Activated gamma-delta T cell treated with anti-CD3 and anti-CD28 coated beads, Interleukin-2, amount 50 U/mL, for 16 hours (primary cell): ENCODE data around the gene CREB3L1.

Source experiments
- DNase-seq: peaks from one replicate; pipeline ENCODE4 v3.0.0-alpha.2; 2020; ENCODE audit warnings: low read depth

The CREB3L1 gene

DNA sequence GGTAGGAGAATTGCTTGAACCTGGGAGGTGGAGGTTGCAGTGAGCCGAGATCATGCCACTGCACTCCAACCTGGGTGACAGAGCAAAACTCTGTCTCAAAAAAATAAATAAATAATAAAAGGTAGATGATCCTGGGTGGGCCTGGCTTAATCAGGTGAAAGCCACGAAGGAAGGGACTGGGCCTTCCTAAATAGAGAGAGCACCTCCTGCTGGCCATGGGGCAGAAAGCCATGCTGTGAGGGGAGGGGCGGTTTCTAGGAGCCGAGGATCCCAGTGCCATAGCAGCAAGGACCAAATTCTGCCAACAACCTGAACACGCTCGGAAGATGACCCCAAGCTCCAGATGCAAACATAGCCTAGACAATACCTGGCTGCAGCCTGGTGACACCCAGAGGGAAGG lies 45.3 kb downstream of the CREB3L1 start:
- DNase-seq: no peak

DNA sequence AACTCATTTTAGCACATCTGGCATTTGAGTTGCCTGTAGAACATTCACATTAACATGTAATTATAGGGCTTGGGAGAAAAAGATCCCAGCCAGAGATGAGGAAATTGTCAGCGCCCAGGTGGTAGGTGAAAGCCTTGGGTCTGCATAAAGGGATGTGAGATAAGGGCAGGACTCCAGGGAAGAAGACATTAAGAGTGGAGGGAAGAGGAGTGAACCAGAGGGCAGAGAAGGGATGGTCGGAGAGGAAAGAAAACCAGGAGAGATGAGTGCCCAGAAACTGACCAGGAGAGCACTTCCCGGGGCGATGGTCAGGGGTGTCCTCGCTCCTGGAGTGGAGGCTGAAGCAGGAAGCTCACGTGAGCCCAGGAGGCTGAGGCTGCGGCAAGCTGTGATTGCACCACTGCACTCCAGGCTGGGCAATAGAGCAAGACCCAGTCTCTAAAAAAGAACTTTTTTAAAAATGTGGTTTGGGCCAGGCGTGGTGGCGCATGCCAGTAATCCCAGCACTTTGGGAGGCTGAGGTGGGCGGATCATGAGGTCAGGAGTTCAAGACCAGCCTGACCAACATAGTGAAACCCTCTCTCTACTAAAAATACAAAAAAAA lies 49.5 kb downstream of the CREB3L1 start:
- no peak for DNase-seq

- no peak for DNase-seq
Measured at GRCh38 chr11:46327829-46328228, 50.4 kb downstream of the CREB3L1 start.

DNA sequence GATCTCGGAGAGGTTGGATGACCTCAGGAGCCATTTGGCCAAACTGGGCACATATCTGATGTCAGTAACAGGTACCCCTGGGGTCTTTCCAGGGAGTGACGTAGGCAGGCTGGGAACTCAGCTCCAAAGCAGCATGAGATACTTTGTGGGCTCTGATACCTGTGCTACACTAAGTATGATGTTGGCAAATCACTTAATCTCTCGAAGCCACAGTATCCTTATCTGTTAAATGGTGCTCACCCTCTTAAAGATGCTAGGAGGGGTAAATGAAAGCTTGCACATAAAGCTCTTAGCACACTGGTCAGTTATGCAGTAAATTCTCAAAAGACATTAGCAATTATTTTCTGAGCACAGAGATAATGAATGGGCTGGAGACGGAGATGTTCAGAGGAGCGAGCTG lies 52.7 kb downstream of the CREB3L1 start:
- DNase-seq: no peak

DNA sequence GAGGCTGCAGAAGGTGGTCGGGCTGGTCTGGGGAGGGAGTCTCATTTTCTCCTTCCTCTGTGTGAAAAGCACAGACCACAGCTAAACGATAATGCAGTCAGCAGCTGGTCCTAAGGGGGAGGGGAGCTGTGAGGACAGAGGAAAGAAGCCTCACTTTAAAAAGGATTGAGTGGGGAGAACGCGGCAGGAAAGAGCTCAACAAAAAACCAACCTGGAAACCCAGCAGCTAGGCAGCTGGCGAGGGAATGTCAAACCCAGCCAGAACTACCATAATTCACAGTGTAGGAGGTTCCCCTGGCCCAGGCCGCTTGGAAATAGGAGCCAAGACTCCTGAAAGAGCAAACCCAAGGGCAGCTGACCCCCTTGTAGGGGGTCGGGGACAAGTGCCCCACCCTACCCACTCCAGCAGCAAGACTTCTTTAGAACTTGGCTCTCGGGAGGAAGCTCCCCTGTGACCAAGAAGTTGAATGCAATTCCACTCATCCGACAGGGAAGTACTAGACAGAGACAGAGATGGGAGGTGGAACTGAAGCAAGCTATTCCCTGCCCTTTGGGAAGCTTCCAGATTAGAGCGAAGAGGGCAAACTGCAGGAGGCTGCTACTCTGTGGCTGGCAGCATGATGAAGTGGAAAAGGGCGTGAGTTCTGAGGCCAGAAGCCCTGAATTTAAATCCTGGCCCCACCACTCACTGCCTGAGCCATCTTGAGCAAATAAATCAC lies 53.3 kb downstream of the CREB3L1 start:
- no peak for DNase-seq

- DNase-seq: no peak
Measured at GRCh38 chr11:46331282-46331984, 54.0 kb downstream of the CREB3L1 start.

DNA sequence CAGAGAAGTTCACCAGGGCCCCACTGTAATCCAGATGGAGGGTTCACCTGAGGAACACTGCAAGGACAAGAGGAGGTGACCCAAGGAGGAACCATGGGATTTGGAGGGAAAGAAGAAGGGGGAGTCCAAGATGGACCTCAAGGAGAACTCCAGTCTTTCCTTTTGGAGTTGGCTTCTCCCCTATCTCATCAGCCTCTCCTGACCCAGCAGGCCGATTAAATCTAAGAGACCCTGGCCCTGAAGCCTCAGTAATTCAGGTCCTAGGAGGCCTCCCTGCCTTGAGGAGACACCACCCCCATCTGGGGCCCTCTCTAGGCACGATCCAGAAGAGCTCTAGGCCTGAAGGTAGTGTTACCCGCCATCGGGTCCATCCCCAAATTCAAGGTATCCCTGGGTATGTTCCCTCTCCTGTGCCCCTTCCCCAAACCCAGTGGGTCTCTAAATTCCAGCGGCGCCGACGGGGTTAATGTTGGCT lies 54.7 kb downstream of the CREB3L1 start:
- DNase-seq: no peak

GRCh38 chr11:46332568-46333393 lies 55.3 kb downstream of the CREB3L1 start:
- no peak for DNase-seq

- no peak for DNase-seq
Measured at GRCh38 chr11:46333394-46333947, 56.0 kb downstream of the CREB3L1 start.

- no peak for DNase-seq
Measured at GRCh38 chr11:46334211-46334610, 56.7 kb downstream of the CREB3L1 start.

GRCh38 chr11:46335271-46335670 lies 57.8 kb downstream of the CREB3L1 start:
- DNase-seq: no peak

- DNase-seq: no peak
Measured at GRCh38 chr11:46335890-46336562, 58.6 kb downstream of the CREB3L1 start.

- no peak for DNase-seq
Measured at GRCh38 chr11:46336563-46337180, 59.2 kb downstream of the CREB3L1 start.

- DNase-seq: no peak
Measured at GRCh38 chr11:46337626-46338345, 60.3 kb downstream of the CREB3L1 start.

- no peak for DNase-seq
Measured at GRCh38 chr11:46338636-46338987, 61.1 kb downstream of the CREB3L1 start.

GRCh38 chr11:46338988-46339666 lies 61.7 kb downstream of the CREB3L1 start:
- DNase-seq: no peak

DNA sequence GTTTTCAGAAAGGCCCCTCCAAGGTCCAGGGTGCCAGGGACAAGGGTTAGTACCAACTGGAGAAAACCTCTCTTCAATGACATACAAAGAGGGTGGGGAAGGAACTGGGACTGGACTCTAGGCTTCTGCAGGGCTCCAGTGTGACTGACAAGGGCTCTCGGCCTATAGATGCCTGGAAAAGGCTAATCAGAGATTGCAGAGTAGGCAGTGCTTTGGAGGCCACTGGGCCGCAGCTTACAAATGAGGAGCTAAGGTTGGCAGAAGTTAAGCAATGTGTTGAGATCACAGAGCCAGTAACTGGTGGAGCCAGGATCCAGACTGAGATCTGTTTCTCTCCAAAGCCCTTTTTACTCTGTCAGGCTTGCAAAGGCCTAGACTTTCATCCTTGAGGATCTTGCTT lies 62.4 kb downstream of the CREB3L1 start:
- DNase-seq: no peak

DNA sequence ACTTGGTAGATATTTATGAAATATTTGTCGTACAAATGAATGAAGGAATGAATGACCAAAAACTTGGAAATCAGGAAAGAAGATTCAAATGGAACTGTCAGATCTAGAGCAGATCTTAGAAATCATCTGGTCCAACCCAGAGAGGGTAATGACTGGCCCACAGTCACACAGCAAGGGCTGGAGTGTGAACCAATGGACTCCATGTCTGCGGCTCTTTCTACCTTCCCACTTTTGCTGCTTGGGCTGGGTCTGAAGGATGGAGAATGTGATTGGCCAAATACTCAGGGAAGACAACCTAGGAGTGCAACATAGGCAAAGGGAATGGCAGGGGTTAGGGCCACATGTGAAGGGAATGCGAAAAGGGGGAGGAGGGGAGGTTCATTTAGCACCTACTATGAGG lies 64.0 kb downstream of the CREB3L1 start:
- no peak for DNase-seq

GRCh38 chr11:46342239-46342638 lies 64.8 kb downstream of the CREB3L1 start:
- DNase-seq: no peak

- DNase-seq: no peak
Measured at GRCh38 chr11:46343520-46343919, 66.1 kb downstream of the CREB3L1 start.
